Fibroblast of peridontal ligament (primary cell): Measurements from ENCODE around the gene ELAVL2.
"Not testable (repeated sequence)": the region's sequence is repeated elsewhere in the genome, so short reads cannot be mapped to it uniquely, and the experiment has no call there.

Source experiments
- DNase-seq: peaks from one replicate; pipeline ENCODE4 v3.0.0-alpha.2; 2010; ENCODE audit errors: extremely low read depth

ELAVL2 gene

GRCh38 chr9:23723048-23723447, 103.0 kb downstream of the ELAVL2 start:
- DNase-seq: not testable (repeated sequence)

DNA sequence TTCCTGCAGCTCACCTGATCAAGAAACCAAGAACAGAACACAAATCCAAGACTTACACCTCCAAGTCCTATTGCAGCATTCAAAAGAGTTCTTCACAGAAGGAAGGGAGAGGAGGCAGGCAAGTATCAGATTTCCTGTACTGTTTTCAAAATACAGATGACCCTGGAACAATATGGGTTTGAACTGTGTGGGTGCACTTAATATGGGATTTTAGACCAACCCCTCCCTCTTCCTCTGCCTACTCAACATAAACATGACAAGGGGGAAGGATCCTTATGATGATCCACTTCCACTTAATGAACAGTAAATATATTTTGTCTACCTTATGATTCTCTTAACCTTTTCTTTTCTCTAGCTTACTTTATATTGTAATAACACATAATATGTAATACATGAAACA, 104.6 kb downstream of the ELAVL2 start:
- no peak for DNase-seq

DNA sequence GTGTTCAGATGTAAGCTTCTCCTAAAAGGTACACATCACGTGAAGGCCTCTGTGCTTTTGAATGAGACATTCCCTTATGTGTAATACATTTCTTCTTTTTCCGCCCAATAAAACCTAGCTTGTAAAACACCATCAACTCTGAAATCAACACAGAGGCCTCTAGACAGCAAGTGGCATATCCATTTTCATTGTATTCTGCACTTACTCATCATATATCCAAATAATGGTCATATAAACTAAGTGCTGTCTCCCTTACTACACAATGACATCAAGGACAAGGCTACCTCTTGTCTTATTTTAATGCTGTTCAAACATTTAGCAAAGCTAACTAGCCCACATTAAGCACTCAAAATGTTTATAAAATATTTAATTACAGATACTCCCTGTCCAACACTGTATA, 108.5 kb downstream of the ELAVL2 start:
- no peak for DNase-seq

DNA sequence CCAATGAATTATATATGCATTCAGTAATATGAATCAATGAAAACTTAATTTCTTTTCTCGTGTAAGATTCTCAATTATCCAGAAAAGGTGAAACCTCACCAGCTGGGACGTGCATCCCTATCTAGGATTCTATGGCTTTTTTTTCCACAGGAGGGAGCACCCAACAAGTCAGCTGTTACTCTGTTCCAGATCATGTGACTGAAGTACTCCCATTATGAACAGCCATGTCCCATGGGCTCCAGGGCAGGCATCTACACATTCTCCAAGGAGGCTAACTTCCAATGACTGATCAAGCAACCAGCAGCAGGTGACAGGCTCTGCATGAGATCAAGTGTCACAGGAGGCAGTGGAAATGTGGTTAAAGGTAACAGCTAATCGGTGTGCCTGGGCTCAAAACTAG, 118.8 kb downstream of the ELAVL2 start:
- DNase-seq: no peak

GRCh38 chr9:23702311-23702922, 123.6 kb downstream of the ELAVL2 start:
- no peak for DNase-seq

DNA sequence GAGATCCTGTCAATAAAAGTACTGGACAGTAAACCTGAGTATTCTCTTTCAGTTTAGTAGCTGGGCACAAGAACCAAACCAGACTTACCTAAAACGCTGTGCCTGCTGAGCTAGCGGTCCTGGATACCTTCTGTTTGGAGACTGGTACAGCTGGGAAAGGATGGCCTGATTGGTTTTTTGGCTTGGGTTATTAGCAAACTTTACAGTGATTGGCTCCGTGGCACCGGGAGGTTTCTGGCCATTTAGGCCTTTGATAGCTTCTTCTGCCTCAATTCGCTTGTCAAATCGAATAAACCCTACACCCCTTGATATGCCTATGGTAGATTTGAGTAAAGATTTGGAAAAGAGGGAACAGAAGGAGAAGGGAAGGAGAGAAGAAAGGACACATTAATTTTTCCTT, 124.7 kb downstream of the ELAVL2 start:
- DNase-seq: no peak

GRCh38 chr9:23700359-23700758, 125.7 kb downstream of the ELAVL2 start:
- no peak for DNase-seq

GRCh38 chr9:23698161-23698560, 127.9 kb downstream of the ELAVL2 start:
- DNase-seq: no peak

GRCh38 chr9:23695572-23695971, 130.5 kb downstream of the ELAVL2 start:
- DNase-seq: no peak

- DNase-seq: no peak
These were observed 132.7 kb downstream of the ELAVL2 start for GRCh38 chr9:23693374-23693773.

- no peak for DNase-seq
These were observed 139.1 kb downstream of the ELAVL2 start for GRCh38 chr9:23686896-23687295.

- no peak for DNase-seq
These were observed 139.8 kb downstream of the ELAVL2 start for GRCh38 chr9:23686257-23686656.

- no peak for DNase-seq
These were observed 142.4 kb downstream of the ELAVL2 start for GRCh38 chr9:23683611-23684061.

DNA sequence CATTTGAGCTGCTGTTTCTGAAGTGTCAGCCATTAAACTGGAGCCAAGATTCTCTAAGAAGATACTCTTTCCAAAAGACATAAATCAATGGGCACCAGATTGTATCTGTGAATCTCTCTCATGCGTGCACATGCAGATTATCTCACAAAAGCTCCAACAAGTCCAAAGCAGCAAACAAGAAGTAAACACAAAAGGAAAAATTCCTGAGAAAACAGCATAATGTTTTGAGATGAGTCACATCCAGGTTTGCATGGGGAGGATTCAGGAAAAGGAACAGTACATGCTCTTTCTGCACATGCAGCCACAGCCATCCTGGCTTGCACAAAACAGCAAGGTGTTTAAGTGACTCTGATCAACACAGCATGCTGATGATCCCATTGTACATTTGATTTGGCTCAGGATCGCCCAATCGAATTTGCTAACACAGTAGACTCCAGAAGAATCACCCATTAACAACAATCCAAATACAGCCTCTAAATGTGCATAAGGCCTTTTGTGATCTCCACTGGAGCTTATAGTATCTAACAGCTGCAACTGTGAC, 143.1 kb downstream of the ELAVL2 start:
- no peak for DNase-seq

- DNase-seq: no peak
These were observed 143.7 kb downstream of the ELAVL2 start for GRCh38 chr9:23682352-23682751.

- DNase-seq: no peak
These were observed 148.6 kb downstream of the ELAVL2 start for GRCh38 chr9:23677446-23677845.

GRCh38 chr9:23674016-23674585, 151.9 kb downstream of the ELAVL2 start:
- no peak for DNase-seq

- no peak for DNase-seq
These were observed 153.9 kb downstream of the ELAVL2 start for GRCh38 chr9:23672151-23672550.

DNA sequence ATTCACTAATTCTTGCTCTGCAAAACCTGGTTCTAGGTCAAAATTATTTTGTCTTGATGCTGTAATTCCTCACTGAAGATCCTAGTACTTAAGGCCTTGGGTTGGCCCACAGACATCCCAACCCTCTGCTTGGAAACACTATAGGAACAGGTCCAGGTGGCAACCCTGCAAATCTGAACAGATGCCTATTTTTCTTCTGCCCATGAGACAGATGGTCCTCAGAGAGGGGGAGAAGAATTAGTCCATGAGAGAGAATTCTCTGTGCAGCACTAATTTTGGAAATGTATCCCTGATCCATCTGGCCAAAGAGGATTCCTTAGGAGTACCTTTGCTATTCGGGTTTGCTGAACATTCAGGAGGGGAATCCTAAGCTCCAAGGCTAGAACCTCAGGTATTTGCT, 156.3 kb downstream of the ELAVL2 start:
- no peak for DNase-seq

GRCh38 chr9:23665635-23666034, 160.4 kb downstream of the ELAVL2 start:
- DNase-seq: no peak

GRCh38 chr9:23665051-23665450, 161.0 kb downstream of the ELAVL2 start:
- DNase-seq: no peak

GRCh38 chr9:23663946-23664345, 162.1 kb downstream of the ELAVL2 start:
- DNase-seq: no peak

- no peak for DNase-seq
These were observed 162.5 kb downstream of the ELAVL2 start for GRCh38 chr9:23663536-23663935.

GRCh38 chr9:23663125-23663524, 162.9 kb downstream of the ELAVL2 start:
- no peak for DNase-seq
